Suprapubic skin (tissue), 4 donors: ENCODE data around the gene JOSD2. TPM values are rescaled to one million over a fixed set of nuclear protein-coding genes. Genes with fewer than 3 reads are reported as not detected.
A peak's percentile ranks its signal among the peaks of the same experiment; 100 is the strongest.

Experiments
- DNase-seq, 2 donors: peaks; one replicate each; pipeline ENCODE4 v3.0.0-alpha.2; 2019; ENCODE audit warnings: low spot score in 2 of 2
- H3K27ac ChIP-seq: fragments of 200-600 bp; sonication (generic); one replicate; pipeline ENCODE4 v1.5.1; 2019
- H3K27me3 ChIP-seq: fragments of 200-600 bp; sonication (generic); one replicate; pipeline ENCODE4 v1.5.1; 2019
- H3K36me3 ChIP-seq: fragments of 200-600 bp; sonication (generic); one replicate; pipeline ENCODE4 v1.5.1; 2019
- H3K4me1 ChIP-seq: fragments of 200-600 bp; sonication (generic); one replicate; pipeline ENCODE4 v1.5.1; 2019
- H3K4me3 ChIP-seq: fragments of 200-600 bp; sonication (generic); one replicate; pipeline ENCODE4 v1.5.1; 2019; ENCODE audit warnings: mild to moderate bottlenecking
- H3K9me3 ChIP-seq: fragments of 200-600 bp; sonication (generic); one replicate; pipeline ENCODE4 v1.5.1; 2019
- CTCF ChIP-seq, 2 donors: fragments of 200-600 bp in 1 of 2; fragments of 450-650 bp in 1 of 2; sonication (generic) in 1 of 2; IDR thresholded peaks; one replicate each; pipeline ENCODE4 v1.5.1; 2016 to 2019; ENCODE audit warnings: antibody characterized with exemption in 2 of 2, mild to moderate bottlenecking in 1 of 2, moderate library complexity in 1 of 2
- EP300 ChIP-seq: sonication (generic); formaldehyde crosslinking; IDR thresholded peaks from one replicate; pipeline ENCODE4 v1.6.1; 2017; ENCODE audit warnings: antibody characterized with exemption
- POLR2A ChIP-seq, 2 donors: fragments of 450-650 bp; IDR thresholded peaks; one replicate each; pipeline ENCODE4 v1.6.1; 2017; ENCODE audit warnings: antibody characterized with exemption in 2 of 2, mild to moderate bottlenecking in 2 of 2, moderate library complexity in 2 of 2
- POLR2AphosphoS5 ChIP-seq, 3 donors: sonication (generic); formaldehyde crosslinking; IDR thresholded peaks; one replicate each; pipeline ENCODE4 v1.6.1; 2017; ENCODE audit warnings: antibody characterized with exemption in 3 of 3
- WGBS: methylation state at CpG from one replicate; pipeline ENCODE4 v1.1.5; 2018; 5-methylcytosine and 5-hydroxymethylcytosine counted together
- total RNA-seq, 4 donors: library from RNA; depleted of rRNA; stranded (reverse); fragments of >200 nt; gene quantifications; one replicate each; pipeline ENCODE4 v1.1.0, GENCODE V29; 2016

Gene JOSD2
- total RNA-seq, 4 donors from 2014 or later: 9.3 to 31.7 (median 28.7) TPM

- TF ChIP-seq EP300 (no peak), POLR2AphosphoS5 (IDR thresholded peaks at IDR 0.05) (no peak), POLR2A (IDR thresholded peaks at IDR 0.05) (no peak), CTCF (IDR thresholded peaks at IDR 0.05) (no peak)
- H3K4me3 ChIP-seq: no peak overlapping the region
- no peaks in the 10 kb centered on the region for H3K36me3 ChIP-seq
- WGBS: 87% methylated on average over 9 of the region's 21 CpGs
- H3K4me1 ChIP-seq: no peaks in the 10 kb centered on the region
- no peak for DNase-seq
- H3K27ac ChIP-seq: no peak overlapping the region
- H3K27me3 ChIP-seq: peaks cover 25% of the 10 kb centered on the region
- H3K9me3 ChIP-seq: no peaks in the 10 kb centered on the region
These were observed 32.0 kb upstream of the JOSD2 start for GRCh38 chr19:50542943-50543342.

DNA sequence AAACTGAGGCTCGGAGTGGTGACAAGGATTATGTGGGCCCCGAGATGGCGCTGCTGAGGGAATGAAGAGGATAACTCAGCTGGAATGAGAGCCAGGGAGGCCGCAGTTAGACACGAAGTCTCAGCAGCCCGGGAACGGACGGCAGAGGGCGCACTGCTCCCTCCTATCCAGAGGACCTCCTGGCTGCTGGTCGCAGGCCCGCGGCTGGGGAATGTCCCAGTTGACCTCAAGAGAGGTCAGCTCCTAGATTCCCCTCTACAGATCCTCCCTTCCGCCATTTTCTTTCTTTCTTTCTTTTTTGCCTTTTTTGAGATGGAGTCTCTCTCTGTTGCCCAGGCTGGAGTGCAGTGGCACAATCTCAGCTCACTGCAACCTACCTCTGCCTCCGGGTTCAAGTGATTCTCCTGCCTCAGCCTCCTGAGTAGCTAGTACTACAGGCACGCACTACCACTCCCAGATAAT, 26.8 kb upstream of the JOSD2 start:
- peaks cover 3% of the 10 kb centered on the region for H3K9me3 ChIP-seq
- 21% methylated on average over 15 of the region's 15 CpGs for WGBS
- peaks cover 18% of the 10 kb centered on the region for H3K27me3 ChIP-seq
- no peaks in the 10 kb centered on the region for H3K36me3 ChIP-seq
- no peaks in the 10 kb centered on the region for H3K4me1 ChIP-seq
- no peak for DNase-seq
- no peak for TF ChIP-seq EP300
- TF ChIP-seq POLR2A (IDR thresholded peaks at IDR 0.05): no peak
- TF ChIP-seq POLR2AphosphoS5 (IDR thresholded peaks at IDR 0.05): no peak
- peak in 1 of 2 donors; percentile 68 for TF ChIP-seq CTCF (IDR thresholded peaks at IDR 0.05)
- no peak overlapping the region for H3K27ac ChIP-seq
- no peak overlapping the region for H3K4me3 ChIP-seq

DNA sequence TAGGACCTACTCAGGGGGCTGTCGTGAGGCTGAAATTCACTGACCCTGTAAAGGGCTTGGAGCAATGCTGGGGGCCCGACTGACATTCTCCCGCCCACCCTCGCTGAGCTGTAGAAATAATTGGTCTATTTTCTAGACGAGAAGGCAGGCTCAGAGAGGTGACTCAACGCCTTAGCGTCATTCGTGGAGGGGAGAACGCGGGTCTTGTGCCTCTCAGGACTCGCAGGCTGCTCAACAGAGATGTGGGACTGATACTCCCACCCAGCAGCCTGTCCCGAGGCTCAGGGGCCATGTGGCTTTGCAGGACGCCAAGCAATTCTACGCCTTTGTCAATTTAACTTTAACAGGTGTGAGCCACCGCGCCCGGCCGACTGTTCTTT, 26.3 kb upstream of the JOSD2 start:
- Histone ChIP-seq H3K4me3 (no peak overlapping the region), H3K9me3 (peaks cover 7% of the 10 kb centered on the region), H3K27ac (no peak overlapping the region), H3K27me3 (peaks cover 22% of the 10 kb centered on the region), H3K4me1 (no peaks in the 10 kb centered on the region), H3K36me3 (no peaks in the 10 kb centered on the region)
- DNase-seq: no peak
- TF ChIP-seq EP300 (no peak), CTCF (IDR thresholded peaks at IDR 0.05) (no peak), POLR2AphosphoS5 (IDR thresholded peaks at IDR 0.05) (no peak), POLR2A (IDR thresholded peaks at IDR 0.05) (no peak)
- 86% methylated on average over 17 of the region's 18 CpGs for WGBS

DNA sequence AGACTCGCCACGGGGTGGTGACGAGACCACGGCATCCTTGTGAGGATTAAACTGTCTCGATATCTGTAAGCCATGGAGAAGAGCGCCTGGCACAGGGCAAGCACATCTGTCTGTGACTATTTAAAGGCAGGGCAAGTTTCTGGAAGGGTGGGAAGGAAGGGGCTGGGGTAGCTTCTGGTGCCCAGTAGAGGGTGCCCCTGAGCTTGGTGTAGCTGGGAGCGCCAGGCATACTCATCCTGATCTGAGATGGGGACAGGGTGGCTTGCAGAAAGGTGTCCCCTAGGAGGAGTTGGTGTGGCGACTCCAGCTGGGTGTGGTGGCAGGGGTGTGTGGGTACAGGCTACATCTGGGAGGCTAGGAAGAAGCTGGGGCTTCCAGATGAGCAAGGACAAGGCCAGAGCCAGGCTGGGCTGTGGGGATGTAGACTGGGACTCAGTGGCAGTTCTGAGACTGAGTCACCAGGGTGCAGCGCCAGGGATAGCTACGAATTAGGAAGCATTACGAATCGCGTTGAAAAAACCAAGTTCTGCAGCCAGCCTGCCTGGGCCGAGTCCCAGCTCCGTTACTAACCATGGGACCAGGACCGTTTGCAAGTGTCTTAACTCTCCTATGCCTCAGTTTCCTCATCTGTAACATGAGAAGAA, 25.8 kb upstream of the JOSD2 start:
- Histone ChIP-seq H3K27me3 (peaks cover 27% of the 10 kb centered on the region), H3K4me3 (no peak overlapping the region), H3K36me3 (no peaks in the 10 kb centered on the region), H3K27ac (no peak overlapping the region), H3K4me1 (no peaks in the 10 kb centered on the region), H3K9me3 (peaks cover 7% of the 10 kb centered on the region)
- TF ChIP-seq CTCF (IDR thresholded peaks at IDR 0.05): no peak
- TF ChIP-seq EP300: no peak
- no peak for TF ChIP-seq POLR2A (IDR thresholded peaks at IDR 0.05)
- no peak for TF ChIP-seq POLR2AphosphoS5 (IDR thresholded peaks at IDR 0.05)
- WGBS: 88% methylated on average over 15 of the region's 16 CpGs
- DNase-seq: no peak

- H3K27me3 ChIP-seq: peaks cover 37% of the 10 kb centered on the region
- peaks cover 7% of the 10 kb centered on the region for H3K9me3 ChIP-seq
- no peak overlapping the region for H3K4me3 ChIP-seq
- H3K4me1 ChIP-seq: no peaks in the 10 kb centered on the region
- 73% methylated on average over 11 of the region's 11 CpGs for WGBS
- TF ChIP-seq CTCF (IDR thresholded peaks at IDR 0.05) (no peak), POLR2A (IDR thresholded peaks at IDR 0.05) (no peak), POLR2AphosphoS5 (IDR thresholded peaks at IDR 0.05) (no peak), EP300 (no peak)
- no peak for DNase-seq
- no peak overlapping the region for H3K27ac ChIP-seq
- no peaks in the 10 kb centered on the region for H3K36me3 ChIP-seq
These were observed 24.7 kb upstream of the JOSD2 start for GRCh38 chr19:50535672-50536187.
